Activated T-helper 17 cell treated with anti-CD3 and anti-CD28 coated beads, Interleukin-2, amount 50 U/mL, for 72 hours (primary cell): Measurements from ENCODE around the gene PGGHG. TPM values are rescaled to one million over a fixed set of nuclear protein-coding genes. Genes with fewer than 3 reads are reported as not detected.

Source experiments
- ATAC-seq: fragments of 150-1000 bp; cut with Tn5 transposase; replicated peaks from 2 replicates; pipeline ENCODE4 v1.10.0; 2021; ENCODE audit warnings: mild to moderate bottlenecking, moderate library complexity
- H3K27ac Mint-ChIP-seq: one replicate; pipeline ENCODE4 v1.8.0; 2022; ENCODE audit warnings: mixed read lengths
- H3K27me3 Mint-ChIP-seq: one replicate; pipeline ENCODE4 v1.8.0; 2022; ENCODE audit warnings: mixed read lengths
- H3K36me3 Mint-ChIP-seq: one replicate; pipeline ENCODE4 v1.8.0; 2022; ENCODE audit warnings: low read depth, mild to moderate bottlenecking, mixed read lengths
- H3K4me1 Mint-ChIP-seq: one replicate; pipeline ENCODE4 v1.8.0; 2022; ENCODE audit warnings: mixed read lengths
- H3K4me3 Mint-ChIP-seq: one replicate; pipeline ENCODE4 v1.8.0; 2022; ENCODE audit warnings: mild to moderate bottlenecking, mixed read lengths
- H3K9me3 Mint-ChIP-seq: one replicate; pipeline ENCODE4 v1.8.0; 2022; ENCODE audit warnings: mixed read lengths
- total RNA-seq, 2 donors: library from RNA; stranded (reverse); gene quantifications; one replicate each; pipeline ENCODE4 v1.2.3, GENCODE V29; 2022

The PGGHG gene
- total RNA-seq: 100 to 1,000 TPM in 1 of 2 donors, 10 to 100 TPM in 1; 31.7 to 196 TPM

GRCh38 chr11:288478-289397, at the start of gene PGGHG:
PGGHG (plus strand) TSS chr11:289126; CDS start chr11:289817, 691 bp downstream.
- peak within 1 kb of the TSS; percentile 96 for H3K27ac Mint-ChIP-seq
- no peaks in the 10 kb centered on the region for H3K9me3 Mint-ChIP-seq
- peak within 1 kb of the TSS; percentile 97 for H3K4me3 Mint-ChIP-seq
- ATAC-seq: peak; percentile 37
- H3K36me3 Mint-ChIP-seq: peaks cover 40% of the 10 kb centered on the region
- no peaks in the 10 kb centered on the region for H3K27me3 Mint-ChIP-seq
- H3K4me1 Mint-ChIP-seq: peaks cover 11% of the 10 kb centered on the region

DNA sequence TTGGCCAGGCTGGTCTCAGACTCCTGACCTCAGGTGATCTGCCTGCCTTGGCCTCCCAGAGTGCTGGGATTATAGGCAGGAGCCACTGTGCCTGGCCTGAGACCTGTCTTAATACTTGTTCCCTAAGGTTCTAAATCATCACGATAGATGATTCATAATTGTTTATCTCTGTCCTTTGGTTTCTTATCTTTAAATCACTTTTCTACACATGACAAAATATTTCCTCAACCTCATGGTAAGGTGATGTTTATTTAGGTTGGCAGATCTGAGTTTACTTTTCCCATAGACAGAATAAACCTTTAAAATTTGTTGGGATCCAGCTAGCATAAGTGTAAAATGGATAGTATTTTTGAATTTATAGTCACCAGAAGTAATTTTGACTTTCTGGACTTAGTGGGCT, 48.6 kb upstream of the PGGHG start:
- Mint-ChIP-seq H3K4me1 (peaks cover 31% of the 10 kb centered on the region), H3K4me3 (peak overlapping the region; percentile 4), H3K27ac (peak overlapping the region; percentile 7), H3K36me3 (peaks cover 98% of the 10 kb centered on the region), H3K9me3 (no peaks in the 10 kb centered on the region), H3K27me3 (no peaks in the 10 kb centered on the region)
- ATAC-seq: no peak

DNA sequence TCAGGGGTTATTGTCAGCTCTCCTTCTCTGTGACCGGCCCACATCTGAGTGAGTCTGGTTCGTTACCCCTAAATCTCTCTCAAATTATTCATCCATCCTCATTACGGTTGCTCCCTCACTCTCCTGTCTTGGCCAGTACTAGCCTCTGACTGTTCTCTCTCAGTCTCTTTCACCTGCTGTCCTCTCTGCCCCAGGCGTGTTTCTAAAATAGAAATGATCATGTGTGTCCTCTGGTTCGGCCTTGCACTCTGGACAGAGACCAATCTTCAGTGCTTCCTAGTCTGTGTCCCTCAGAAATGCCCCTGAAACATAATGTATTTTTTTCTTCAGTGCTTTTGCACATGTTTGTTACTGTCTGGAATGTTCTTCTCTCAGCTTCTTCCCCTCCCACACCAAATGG, 47.3 kb upstream of the PGGHG start:
- Mint-ChIP-seq H3K36me3 (peaks cover 98% of the 10 kb centered on the region), H3K9me3 (no peaks in the 10 kb centered on the region), H3K4me3 (peak overlapping the region; percentile 18), H3K4me1 (peaks cover 27% of the 10 kb centered on the region), H3K27me3 (no peaks in the 10 kb centered on the region), H3K27ac (peak overlapping the region; percentile 47)
- ATAC-seq: no peak

DNA sequence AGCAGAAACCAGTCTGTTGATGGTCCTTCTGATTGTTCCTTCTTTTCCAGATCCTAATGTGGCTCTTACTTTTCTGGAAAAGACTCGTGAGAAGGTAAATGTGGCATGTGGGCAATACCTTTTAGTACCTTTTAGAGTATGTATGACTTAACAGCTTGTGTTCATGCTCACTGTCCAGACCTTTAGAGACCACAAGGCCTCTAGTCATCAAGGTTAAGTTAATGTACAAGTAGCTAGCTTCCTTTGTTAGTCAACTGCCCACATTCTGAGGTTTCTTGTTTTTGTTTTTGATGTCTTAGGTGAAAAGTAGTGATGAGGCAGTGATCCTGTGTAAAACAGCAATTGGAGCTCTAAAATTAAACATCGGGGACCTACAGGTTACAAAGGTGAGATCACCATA, 44.5 kb upstream of the PGGHG start:
- no peaks in the 10 kb centered on the region for H3K27me3 Mint-ChIP-seq
- H3K4me1 Mint-ChIP-seq: peaks cover 23% of the 10 kb centered on the region
- no peaks in the 10 kb centered on the region for H3K9me3 Mint-ChIP-seq
- H3K36me3 Mint-ChIP-seq: peaks cover 99% of the 10 kb centered on the region
- peak; percentile 72 for ATAC-seq
- H3K4me3 Mint-ChIP-seq: no peak overlapping the region
- H3K27ac Mint-ChIP-seq: no peak overlapping the region

GRCh38 chr11:249062-249461, 39.9 kb upstream of the PGGHG start:
- H3K27ac Mint-ChIP-seq: peak overlapping the region; percentile 4
- H3K4me3 Mint-ChIP-seq: peak overlapping the region; percentile 2
- H3K9me3 Mint-ChIP-seq: no peaks in the 10 kb centered on the region
- H3K4me1 Mint-ChIP-seq: peaks cover 6% of the 10 kb centered on the region
- ATAC-seq: peak; percentile 71
- peaks cover 100% of the 10 kb centered on the region for H3K36me3 Mint-ChIP-seq
- H3K27me3 Mint-ChIP-seq: no peaks in the 10 kb centered on the region

GRCh38 chr11:250274-250673, 38.7 kb upstream of the PGGHG start:
- H3K4me1 Mint-ChIP-seq: peaks cover 6% of the 10 kb centered on the region
- H3K4me3 Mint-ChIP-seq: no peak overlapping the region
- no peaks in the 10 kb centered on the region for H3K27me3 Mint-ChIP-seq
- H3K27ac Mint-ChIP-seq: no peak overlapping the region
- no peaks in the 10 kb centered on the region for H3K9me3 Mint-ChIP-seq
- ATAC-seq: no peak
- peaks cover 90% of the 10 kb centered on the region for H3K36me3 Mint-ChIP-seq

DNA sequence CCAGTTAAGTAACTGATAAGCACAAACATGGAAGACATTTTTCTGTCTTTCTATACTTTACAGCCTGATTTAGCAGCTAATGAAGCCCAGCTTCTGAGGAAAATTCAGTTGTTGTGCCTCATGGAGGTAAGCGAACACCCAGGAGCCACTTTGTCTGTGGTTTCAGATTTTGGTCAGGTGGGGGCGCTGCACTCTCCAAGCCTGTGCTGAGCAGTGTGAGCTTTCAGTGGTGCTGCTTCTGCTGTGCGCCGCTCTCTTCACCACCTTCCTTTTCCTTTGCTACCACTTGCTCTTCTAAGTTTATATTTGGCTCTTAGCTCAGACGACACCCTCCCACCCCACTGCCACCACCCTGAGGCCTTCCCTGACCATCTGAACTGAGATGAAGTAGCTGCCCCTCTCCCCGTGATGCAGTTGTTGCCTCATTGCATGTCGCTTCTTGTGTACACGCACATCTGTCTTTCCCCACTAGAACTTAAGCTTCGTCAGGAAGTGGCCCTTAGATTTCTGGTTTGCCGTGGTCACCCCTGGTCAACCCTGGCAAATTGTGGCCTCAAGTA, 38.1 kb upstream of the PGGHG start:
- Mint-ChIP-seq H3K4me3 (no peak overlapping the region), H3K36me3 (peaks cover 85% of the 10 kb centered on the region), H3K27me3 (no peaks in the 10 kb centered on the region), H3K9me3 (no peaks in the 10 kb centered on the region), H3K4me1 (peaks cover 6% of the 10 kb centered on the region), H3K27ac (no peak overlapping the region)
- ATAC-seq: peak; percentile 81

DNA sequence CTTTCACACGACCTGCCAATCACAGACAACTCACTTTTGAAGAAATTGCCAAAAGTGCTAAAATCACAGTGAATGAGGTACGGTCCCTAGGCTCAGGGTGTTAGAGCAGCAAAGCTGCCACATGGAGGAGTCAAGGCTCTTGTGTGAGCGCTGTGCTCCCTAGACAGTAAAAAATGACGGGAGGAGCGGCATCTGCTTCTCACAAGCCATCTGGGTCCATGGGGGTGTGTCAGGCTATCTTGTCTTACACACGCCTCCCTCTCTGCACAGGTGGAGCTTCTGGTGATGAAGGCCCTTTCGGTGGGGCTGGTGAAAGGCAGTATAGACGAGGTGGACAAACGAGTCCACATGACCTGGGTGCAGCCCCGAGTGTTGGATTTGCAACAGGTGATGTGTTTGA, 37.4 kb upstream of the PGGHG start:
- Mint-ChIP-seq H3K27me3 (no peaks in the 10 kb centered on the region), H3K27ac (no peak overlapping the region), H3K4me3 (no peak overlapping the region), H3K9me3 (no peaks in the 10 kb centered on the region), H3K36me3 (peaks cover 78% of the 10 kb centered on the region), H3K4me1 (peaks cover 6% of the 10 kb centered on the region)
- ATAC-seq: no peak

DNA sequence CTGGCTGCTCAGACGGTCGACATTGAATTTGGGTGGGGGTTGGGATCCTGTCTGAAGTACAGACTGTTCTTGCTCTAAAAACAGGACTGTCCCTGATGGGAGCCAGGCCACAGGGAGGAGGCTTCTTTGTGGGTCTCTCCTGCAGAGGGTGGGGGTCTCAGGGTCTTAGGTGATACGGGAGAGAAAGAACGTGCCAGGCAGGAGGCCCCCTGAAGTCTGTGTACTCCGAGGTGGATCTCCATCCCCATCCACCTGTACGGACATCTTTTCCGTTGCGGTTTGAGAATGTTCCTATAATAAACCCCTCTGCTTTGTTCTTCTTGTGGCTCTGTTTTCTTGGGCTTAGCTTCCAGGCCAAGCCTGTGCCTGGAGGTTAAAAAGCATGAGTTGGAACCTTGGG, 36.3 kb upstream of the PGGHG start:
- no peak overlapping the region for H3K27ac Mint-ChIP-seq
- peaks cover 66% of the 10 kb centered on the region for H3K36me3 Mint-ChIP-seq
- H3K27me3 Mint-ChIP-seq: no peaks in the 10 kb centered on the region
- H3K9me3 Mint-ChIP-seq: no peaks in the 10 kb centered on the region
- no peak for ATAC-seq
- H3K4me3 Mint-ChIP-seq: no peak overlapping the region
- peaks cover 6% of the 10 kb centered on the region for H3K4me1 Mint-ChIP-seq

DNA sequence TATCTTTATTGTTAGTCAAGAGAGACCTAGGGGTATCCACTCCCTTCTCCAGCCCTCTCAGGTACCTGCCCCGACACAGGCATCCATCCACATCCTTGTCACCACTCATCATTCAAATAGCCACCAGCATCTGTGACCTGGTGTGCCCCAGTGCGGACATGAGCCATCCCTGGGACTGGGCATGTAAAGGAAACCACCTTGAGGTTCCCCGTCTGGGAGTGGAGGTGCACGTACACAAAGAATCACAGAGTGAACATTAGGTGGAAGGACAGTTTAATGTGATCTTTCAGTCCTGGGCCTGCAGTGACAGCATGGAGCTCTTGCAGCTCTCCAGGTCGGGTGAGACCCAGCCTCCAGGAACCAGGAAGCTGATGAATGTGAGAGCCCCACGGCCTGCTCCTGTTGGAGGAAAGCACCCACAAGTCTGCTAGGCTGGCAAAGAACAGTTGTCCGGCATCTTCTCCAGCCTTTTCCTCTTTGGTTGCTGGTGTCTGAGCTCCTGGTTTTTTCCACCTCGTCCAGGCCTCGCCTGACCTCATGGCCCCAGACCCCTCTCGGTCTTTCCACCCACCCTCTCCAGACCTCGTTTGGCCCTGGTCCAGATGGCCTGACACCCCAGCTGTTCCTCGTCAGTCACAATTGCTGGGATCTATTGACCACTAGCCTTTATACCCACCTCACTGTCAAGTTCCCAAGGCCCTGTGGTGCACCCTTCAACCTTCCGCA, 35.6 kb upstream of the PGGHG start:
- no peak overlapping the region for H3K27ac Mint-ChIP-seq
- H3K27me3 Mint-ChIP-seq: no peaks in the 10 kb centered on the region
- no peak overlapping the region for H3K4me3 Mint-ChIP-seq
- H3K4me1 Mint-ChIP-seq: peaks cover 10% of the 10 kb centered on the region
- peaks cover 60% of the 10 kb centered on the region for H3K36me3 Mint-ChIP-seq
- H3K9me3 Mint-ChIP-seq: no peaks in the 10 kb centered on the region
- ATAC-seq: no peak

DNA sequence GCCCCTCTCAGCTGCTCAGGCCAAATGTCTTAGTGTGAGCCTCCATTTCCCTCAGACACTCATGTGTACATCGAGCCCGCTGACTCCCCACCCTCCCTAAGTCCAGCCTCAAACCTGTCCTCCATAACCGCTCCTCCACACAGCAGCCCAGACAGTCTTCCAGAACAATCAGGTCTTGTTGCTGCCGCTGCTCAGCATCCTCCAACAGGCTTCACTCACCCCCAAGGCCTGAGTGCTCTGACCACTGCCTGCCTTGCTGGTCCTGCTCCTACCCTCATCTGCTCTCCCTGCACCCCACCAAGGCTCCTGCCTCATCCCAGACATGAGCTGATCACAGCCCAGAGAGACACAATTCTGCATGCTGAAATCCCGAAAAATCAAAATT, 35.0 kb upstream of the PGGHG start:
- no peak for ATAC-seq

DNA sequence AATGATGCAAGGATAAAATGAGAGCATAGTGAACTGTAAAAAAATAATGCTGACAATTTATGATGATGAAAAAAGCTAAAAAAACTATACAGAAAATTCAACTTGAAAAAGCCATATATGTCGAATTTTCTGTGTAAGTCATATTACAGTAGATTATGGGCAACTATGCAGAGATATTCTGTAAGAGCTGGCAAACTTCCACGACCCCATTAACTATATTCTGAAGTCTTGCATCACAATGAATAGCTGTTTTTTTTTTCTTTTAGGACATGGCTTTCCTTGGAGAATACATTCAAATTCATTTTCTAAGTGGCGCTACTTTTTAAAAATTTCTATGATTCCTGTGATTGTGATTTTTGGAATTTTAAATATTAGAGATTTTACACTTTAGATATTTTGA, 33.8 kb upstream of the PGGHG start:
- ATAC-seq: no peak
- no peak overlapping the region for H3K27ac Mint-ChIP-seq
- peaks cover 41% of the 10 kb centered on the region for H3K36me3 Mint-ChIP-seq
- H3K9me3 Mint-ChIP-seq: no peaks in the 10 kb centered on the region
- H3K27me3 Mint-ChIP-seq: no peaks in the 10 kb centered on the region
- peaks cover 5% of the 10 kb centered on the region for H3K4me1 Mint-ChIP-seq
- H3K4me3 Mint-ChIP-seq: no peak overlapping the region

More for the DNA sequence above, 35.0 kb upstream of the PGGHG start:
- Mint-ChIP-seq H3K27me3 (no peaks in the 10 kb centered on the region), H3K36me3 (peaks cover 54% of the 10 kb centered on the region), H3K27ac (no peak overlapping the region), H3K4me1 (peaks cover 10% of the 10 kb centered on the region), H3K4me3 (no peak overlapping the region), H3K9me3 (no peaks in the 10 kb centered on the region)

- Mint-ChIP-seq H3K4me1 (peaks cover 5% of the 10 kb centered on the region), H3K27me3 (no peaks in the 10 kb centered on the region), H3K36me3 (peaks cover 35% of the 10 kb centered on the region), H3K9me3 (no peaks in the 10 kb centered on the region), H3K4me3 (no peak overlapping the region), H3K27ac (no peak overlapping the region)
- no peak for ATAC-seq
Observed at GRCh38 chr11:255816-256215, 33.1 kb upstream of the PGGHG start.

- Mint-ChIP-seq H3K27ac (peak overlapping the region; percentile 70), H3K9me3 (no peaks in the 10 kb centered on the region)
Observed at GRCh38 chr11:256952-257737, 31.8 kb upstream of the PGGHG start.

More at GRCh38 chr11:256952-257737, 31.8 kb upstream of the PGGHG start:
- no peak for ATAC-seq
- peaks cover 5% of the 10 kb centered on the region for H3K4me1 Mint-ChIP-seq
- H3K27me3 Mint-ChIP-seq: no peaks in the 10 kb centered on the region
- H3K36me3 Mint-ChIP-seq: peaks cover 22% of the 10 kb centered on the region
- H3K4me3 Mint-ChIP-seq: no peak overlapping the region
